IPS-20b (cell line): ENCODE measurements around the gene CPN2.

Experiments used
- H3K27ac ChIP-seq: one replicate; pipeline ENCODE4 v1.5.1; 2013; ENCODE audit warnings: low read length
- H3K27me3 ChIP-seq: 2 replicates; pipeline ENCODE4 v1.6.1; 2013; ENCODE audit warnings: mild to moderate bottlenecking, low read length, inconsistent platforms; ENCODE audit not compliant: insufficient read depth
- H3K36me3 ChIP-seq: 2 replicates; pipeline ENCODE4 v1.6.1; 2013; ENCODE audit warnings: low read depth, mild to moderate bottlenecking, inconsistent platforms, low read length, moderate library complexity; ENCODE audit not compliant: insufficient read depth
- H3K4me1 ChIP-seq: 2 replicates; pipeline ENCODE4 v1.6.1; 2013; ENCODE audit warnings: mild to moderate bottlenecking, control low read depth, inconsistent platforms, low read length, moderate library complexity; ENCODE audit not compliant: insufficient read depth
- H3K4me3 ChIP-seq: 2 replicates; pipeline ENCODE4 v1.5.1; 2013; ENCODE audit warnings: mild to moderate bottlenecking, low read length, inconsistent platforms
- H3K9ac ChIP-seq: 2 replicates; pipeline ENCODE4 v1.6.1; 2013; ENCODE audit warnings: low read depth, mild to moderate bottlenecking, inconsistent platforms, low read length, moderate library complexity
- H3K9me3 ChIP-seq: 2 replicates; pipeline ENCODE4 v1.6.1; 2013; ENCODE audit warnings: mild to moderate bottlenecking, low read depth, low read length, inconsistent platforms; ENCODE audit not compliant: insufficient read depth

Gene CPN2

DNA sequence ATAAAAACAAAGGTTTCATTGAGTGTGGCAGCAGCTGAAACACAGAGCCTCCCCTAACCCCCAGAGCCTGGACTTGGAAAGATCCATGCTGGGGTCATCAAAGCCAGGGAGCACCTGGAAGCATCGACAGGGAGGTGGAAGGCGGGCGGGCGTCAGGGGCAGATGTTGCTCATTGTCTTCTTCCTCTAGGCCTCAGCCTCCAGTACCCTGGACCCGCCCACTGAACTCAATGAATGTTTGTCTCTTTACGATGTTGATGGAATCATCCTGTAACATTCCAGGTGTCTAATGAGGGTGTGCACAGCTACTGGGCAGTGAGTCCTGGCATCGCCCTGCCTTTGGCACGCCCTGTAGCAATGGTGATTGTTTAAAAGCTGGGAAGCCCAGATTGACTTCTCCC is 38.1 kb upstream of the CPN2 start:
- Histone ChIP-seq H3K36me3 (no peaks in the 10 kb centered on the region), H3K9me3 (no peaks in the 10 kb centered on the region; the same call in 1 of the 2 replicates), H3K4me1 (no peaks in the 10 kb centered on the region), H3K27me3 (no peaks in the 10 kb centered on the region), H3K4me3 (no peak overlapping the region), H3K27ac (no peak overlapping the region), H3K9ac (no peak overlapping the region)

DNA sequence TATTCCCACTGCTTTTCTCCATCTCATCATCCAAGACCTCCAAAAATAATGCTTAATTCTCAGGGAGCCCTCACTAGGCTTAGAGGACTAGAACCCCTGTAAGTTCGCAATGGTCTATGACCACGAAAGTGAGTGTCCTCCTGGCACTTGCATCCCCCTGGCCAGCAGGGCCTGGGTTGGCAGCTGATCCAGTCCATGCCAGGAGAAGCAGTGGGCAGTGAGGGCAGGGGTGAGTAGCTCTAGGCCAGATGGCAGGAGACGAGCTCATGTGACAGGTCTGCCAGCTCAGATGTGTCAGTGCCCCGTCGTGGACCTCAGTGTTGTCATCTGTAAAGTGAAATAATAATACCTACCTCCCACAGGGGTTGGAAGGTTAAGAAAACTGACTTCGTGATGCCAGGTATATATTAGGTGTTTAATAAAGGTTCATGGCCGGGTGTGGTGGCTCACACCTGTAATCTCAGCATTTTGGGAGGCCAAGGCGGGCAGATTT is 36.8 kb upstream of the CPN2 start:
- Histone ChIP-seq H3K4me1 (no peaks in the 10 kb centered on the region), H3K9ac (no peak overlapping the region), H3K27ac (no peak overlapping the region), H3K9me3 (no peaks in the 10 kb centered on the region; the same call in 1 of the 2 replicates), H3K4me3 (no peak overlapping the region), H3K36me3 (no peaks in the 10 kb centered on the region), H3K27me3 (no peaks in the 10 kb centered on the region)

DNA sequence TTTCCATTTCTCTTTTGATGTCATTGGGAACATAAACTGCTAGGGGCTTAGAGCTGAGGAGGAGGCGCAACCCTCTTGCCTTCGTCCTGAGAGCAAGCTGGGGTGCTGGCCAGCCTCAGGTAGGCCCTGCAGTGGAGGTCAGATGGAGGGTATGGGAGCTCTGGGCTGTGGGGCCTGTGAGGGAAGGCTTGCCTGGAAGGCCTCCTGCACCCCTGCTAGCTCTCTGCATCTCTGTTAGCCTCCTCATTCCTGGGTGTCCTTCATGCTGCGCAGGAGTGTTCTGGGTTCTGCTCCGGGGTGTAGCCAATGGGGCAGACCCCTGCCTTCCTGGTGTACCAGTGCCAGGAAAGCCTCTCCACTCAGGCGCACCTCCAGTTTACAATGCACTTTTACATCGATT is 36.1 kb upstream of the CPN2 start:
- no peak overlapping the region for H3K9ac ChIP-seq
- H3K27ac ChIP-seq = no peak overlapping the region
- no peaks in the 10 kb centered on the region; the same call in 1 of the 2 replicates for H3K9me3 ChIP-seq

DNA sequence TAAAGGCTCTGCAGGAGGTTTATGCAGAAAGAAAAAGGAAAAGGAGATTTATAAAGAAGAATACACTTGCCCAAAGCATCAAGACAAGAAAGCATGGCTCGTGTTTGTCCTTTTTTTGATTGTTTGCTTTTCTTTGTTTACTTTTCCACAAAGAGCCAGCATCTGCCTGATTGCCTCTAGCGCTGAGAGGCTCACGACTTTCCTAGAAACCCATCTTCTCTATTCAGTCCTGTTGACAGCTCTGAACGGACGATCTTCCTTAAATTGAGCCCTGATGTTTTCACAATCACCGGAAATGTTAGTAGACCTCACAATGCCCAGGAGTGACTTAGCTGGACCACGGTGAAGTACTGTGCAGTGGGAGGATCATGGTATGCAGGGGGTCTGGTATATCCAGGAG is 35.5 kb upstream of the CPN2 start:
- Histone ChIP-seq H3K27me3 (no peaks in the 10 kb centered on the region), H3K4me1 (peaks cover 3% of the 10 kb centered on the region; the same call in 1 of the 2 replicates), H3K9me3 (no peaks in the 10 kb centered on the region; the same call in 1 of the 2 replicates), H3K36me3 (no peaks in the 10 kb centered on the region), H3K4me3 (no peak overlapping the region), H3K9ac (no peak overlapping the region), H3K27ac (no peak overlapping the region)

More for the DNA sequence above, 36.1 kb upstream of the CPN2 start:
- Histone ChIP-seq H3K36me3 (no peaks in the 10 kb centered on the region), H3K4me3 (no peak overlapping the region), H3K27me3 (no peaks in the 10 kb centered on the region), H3K4me1 (peaks cover 3% of the 10 kb centered on the region; the same call in 1 of the 2 replicates)

DNA sequence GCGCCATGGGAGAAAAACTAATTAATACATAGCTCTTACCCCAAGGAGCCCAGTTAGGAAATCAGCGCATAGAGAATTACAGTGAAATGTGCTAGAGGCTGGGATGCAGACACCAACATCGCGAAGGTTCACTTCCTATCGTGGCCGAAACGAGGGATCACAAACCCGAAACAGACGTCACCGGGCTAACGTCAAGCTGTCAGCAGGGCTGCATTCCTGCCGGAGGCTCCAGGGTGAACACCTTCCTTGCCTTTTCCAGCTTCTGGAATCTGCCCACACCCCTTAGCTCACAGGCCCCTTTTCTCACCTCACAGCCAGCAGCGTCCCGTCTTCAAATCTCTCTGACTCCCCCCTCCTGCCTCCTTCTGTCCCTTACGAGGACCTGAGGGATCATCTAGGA is 34.9 kb upstream of the CPN2 start:
- Histone ChIP-seq H3K9me3 (no peaks in the 10 kb centered on the region; the same call in 1 of the 2 replicates), H3K4me3 (no peak overlapping the region), H3K9ac (no peak overlapping the region), H3K4me1 (peaks cover 3% of the 10 kb centered on the region; the same call in 1 of the 2 replicates), H3K27ac (no peak overlapping the region), H3K36me3 (no peaks in the 10 kb centered on the region), H3K27me3 (no peaks in the 10 kb centered on the region)

DNA sequence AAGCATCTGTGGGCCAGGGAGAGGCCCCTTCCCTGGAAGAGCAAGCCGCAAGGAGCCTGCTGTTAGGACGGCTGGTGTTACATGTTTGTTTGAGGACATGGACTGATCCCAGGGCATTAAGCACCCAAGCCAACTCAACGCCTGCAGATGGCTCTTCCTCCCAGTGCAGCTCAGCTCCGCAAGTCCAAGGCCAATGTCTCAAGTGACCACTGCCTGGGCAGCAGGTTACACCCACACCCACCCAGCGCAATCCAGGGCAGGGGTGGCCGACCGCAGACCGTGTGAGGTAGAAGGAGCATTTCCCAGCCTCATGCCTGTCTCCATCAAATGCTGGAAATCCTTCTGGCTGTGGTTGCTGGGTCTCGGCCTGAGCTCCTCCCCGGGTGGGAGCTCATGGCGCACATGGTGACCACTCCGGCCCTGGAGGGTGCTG is 33.5 kb upstream of the CPN2 start:
- Histone ChIP-seq H3K27ac (no peak overlapping the region), H3K4me3 (no peak overlapping the region), H3K4me1 (peaks cover 10% of the 10 kb centered on the region; the same call in 1 of the 2 replicates), H3K9ac (no peak overlapping the region), H3K27me3 (no peaks in the 10 kb centered on the region), H3K36me3 (no peaks in the 10 kb centered on the region), H3K9me3 (no peaks in the 10 kb centered on the region)

DNA sequence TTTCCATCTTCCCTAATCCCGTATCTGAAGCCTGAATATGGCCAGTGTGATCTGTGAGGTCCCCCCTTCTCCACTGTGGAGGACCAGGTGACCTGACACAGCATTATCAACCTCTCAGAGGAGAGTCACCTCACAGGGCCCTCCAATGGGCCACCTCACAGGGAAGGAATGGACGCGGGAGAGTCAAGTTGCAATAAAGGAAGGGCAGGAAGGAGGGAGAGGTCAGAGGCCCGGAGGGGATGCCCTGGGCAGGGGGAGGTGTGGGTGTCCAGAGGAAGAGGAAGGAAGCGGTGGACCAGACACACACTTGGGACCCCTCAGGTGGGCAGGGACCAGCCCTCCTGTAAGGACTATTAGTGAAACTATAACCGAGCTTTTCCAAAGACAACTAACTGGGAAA is 33.0 kb upstream of the CPN2 start:
- H3K9ac ChIP-seq = no peak overlapping the region
- H3K36me3 ChIP-seq = no peaks in the 10 kb centered on the region
- no peaks in the 10 kb centered on the region for H3K9me3 ChIP-seq
- H3K4me1 ChIP-seq = peaks cover 11% of the 10 kb centered on the region; the same call in 1 of the 2 replicates
- no peak overlapping the region for H3K4me3 ChIP-seq
- no peak overlapping the region for H3K27ac ChIP-seq
- no peaks in the 10 kb centered on the region for H3K27me3 ChIP-seq

DNA sequence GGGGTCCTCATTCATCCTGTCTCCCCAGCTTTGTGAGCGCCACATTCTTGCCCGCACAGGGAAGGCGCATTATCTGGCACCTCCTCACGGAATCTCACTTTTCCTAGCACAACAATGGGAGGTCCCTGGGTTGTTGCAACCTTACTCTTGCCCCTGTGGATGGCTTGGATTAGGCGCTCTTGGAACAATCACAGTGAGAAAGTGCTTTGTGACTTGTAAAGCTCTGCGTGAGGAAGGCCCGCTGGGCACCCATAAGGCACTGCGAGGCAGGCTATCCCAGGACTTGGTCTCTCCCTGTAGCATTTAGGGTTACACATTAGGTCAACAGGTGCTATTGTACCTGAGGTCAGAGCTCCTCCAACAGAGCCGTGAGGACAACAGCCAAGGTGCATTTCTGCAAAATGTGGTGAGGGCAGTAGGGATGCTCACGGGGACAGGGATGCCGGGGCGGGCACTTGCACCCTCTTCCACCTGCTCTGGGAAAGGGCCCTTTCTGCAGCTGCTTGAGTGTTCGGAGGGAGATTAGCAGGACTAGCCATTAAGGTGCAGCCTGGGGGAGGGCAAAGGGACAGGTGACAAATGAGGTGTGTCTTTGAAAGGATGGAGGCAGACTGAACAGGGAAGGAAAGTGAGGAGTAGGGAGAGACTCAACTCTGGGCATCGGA is 32.3 kb upstream of the CPN2 start:
- Histone ChIP-seq H3K9ac (no peak overlapping the region), H3K27me3 (no peaks in the 10 kb centered on the region), H3K4me3 (no peak overlapping the region), H3K9me3 (no peaks in the 10 kb centered on the region), H3K36me3 (no peaks in the 10 kb centered on the region), H3K4me1 (peaks cover 11% of the 10 kb centered on the region; the same call in 1 of the 2 replicates), H3K27ac (no peak overlapping the region)

DNA sequence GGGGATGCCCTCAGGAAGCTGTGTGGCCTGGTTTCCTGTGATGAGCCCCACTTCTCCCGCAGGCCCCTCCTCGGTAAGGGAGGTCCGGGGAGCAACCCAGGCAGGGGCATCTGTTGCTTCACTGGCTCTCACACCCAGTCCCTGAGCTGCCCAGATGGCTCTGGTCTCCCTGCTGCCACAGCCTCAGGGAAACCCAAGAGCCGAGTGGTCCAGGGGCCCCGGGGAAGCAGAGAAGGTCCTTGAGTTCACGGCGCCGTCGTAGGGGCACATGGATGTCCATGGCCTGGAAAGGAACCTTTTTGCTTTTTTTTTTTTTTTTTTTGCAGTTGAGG is 31.7 kb upstream of the CPN2 start:
- peaks cover 11% of the 10 kb centered on the region; the same call in 1 of the 2 replicates for H3K4me1 ChIP-seq
- no peak overlapping the region for H3K9ac ChIP-seq
- no peak overlapping the region for H3K4me3 ChIP-seq
- no peaks in the 10 kb centered on the region for H3K9me3 ChIP-seq
- H3K27me3 ChIP-seq = no peaks in the 10 kb centered on the region
- H3K27ac ChIP-seq = no peak overlapping the region
- no peaks in the 10 kb centered on the region for H3K36me3 ChIP-seq

DNA sequence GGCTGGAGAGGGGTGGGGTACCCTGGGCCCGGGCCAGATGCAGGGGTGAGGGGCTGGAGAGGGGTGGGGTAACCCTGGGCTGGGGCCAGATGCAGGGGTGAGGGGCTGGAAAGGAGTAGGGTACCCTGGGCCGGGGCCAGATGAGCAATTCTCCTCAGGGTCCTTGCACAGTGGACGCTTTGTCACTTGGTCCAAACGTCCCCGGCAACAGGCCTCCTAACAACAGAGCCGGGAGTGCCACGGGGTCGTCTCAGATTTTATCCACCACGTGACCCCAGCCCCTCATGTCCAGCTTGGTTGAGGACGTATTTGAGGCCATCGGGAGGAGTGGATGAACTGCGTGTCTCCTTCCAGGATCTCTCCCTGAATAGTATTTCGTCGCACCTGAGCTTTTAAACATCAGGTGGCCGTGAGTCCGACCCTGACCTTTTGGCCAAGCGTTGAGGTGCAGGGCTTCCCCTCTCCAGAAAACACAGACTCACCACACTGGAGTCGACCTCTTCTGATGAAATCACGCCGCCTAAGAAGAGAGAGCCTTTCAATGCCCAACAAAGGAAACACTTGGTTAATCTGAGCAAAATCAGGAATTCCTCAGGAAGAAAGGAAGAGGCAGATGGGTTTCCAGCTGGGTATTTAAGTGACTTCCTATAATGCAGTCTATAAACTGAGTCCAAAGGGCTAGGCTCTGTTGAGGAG is 31.2 kb upstream of the CPN2 start:
- no peaks in the 10 kb centered on the region for H3K36me3 ChIP-seq
- no peak overlapping the region for H3K9ac ChIP-seq
- H3K27ac ChIP-seq = no peak overlapping the region
- no peaks in the 10 kb centered on the region for H3K9me3 ChIP-seq
- H3K4me3 ChIP-seq = no peak overlapping the region
- peaks cover 11% of the 10 kb centered on the region; the same call in 1 of the 2 replicates for H3K4me1 ChIP-seq
- H3K27me3 ChIP-seq = no peaks in the 10 kb centered on the region

DNA sequence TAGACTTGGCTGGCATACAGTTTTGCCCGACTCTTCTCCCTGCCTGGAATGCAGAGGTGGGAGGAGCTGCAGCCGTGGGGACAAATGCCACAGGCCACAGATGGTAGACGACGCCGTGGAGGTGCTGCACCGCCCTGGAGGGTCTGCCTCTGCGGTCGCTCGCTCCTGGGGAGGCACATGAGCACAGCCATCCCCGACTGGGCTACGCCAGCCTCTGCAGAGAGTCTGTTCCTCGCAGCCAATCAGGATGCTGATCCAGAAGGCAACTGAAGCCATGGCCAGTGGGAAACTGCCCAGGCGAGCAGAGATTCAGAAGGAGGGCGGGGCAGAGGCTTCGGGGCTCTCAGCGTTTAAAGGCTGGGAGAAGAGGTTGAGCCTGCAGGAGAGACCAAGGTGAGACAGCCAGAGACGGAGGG is 30.3 kb upstream of the CPN2 start:
- Histone ChIP-seq H3K4me3 (no peak overlapping the region), H3K36me3 (no peaks in the 10 kb centered on the region), H3K27ac (no peak overlapping the region), H3K4me1 (peaks cover 11% of the 10 kb centered on the region; the same call in 1 of the 2 replicates), H3K9ac (no peak overlapping the region), H3K27me3 (no peaks in the 10 kb centered on the region), H3K9me3 (no peaks in the 10 kb centered on the region)

DNA sequence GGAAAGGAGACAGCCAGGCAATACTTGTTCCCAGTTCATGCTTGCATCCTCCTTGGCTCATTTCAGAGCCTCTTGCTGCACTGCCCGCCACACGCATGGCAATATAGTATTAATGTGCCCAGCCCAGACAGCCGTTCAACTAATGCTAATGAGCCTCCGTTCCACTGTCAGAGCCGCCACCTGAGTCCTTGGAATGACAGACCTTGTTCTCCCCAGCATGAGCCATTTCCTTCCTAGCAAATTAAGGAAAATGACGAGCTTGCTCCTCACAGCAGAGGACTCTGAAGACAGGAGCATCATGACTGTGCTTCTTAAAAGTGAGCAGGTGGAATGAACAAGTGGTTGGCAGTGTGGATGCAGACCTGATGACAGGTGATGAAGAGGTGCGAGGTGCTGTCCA is 29.2 kb upstream of the CPN2 start:
- Histone ChIP-seq H3K27ac (no peak overlapping the region), H3K36me3 (no peaks in the 10 kb centered on the region), H3K4me1 (peaks cover 11% of the 10 kb centered on the region; the same call in 1 of the 2 replicates), H3K9me3 (no peaks in the 10 kb centered on the region), H3K9ac (no peak overlapping the region), H3K4me3 (no peak overlapping the region), H3K27me3 (no peaks in the 10 kb centered on the region)
